ENCODE data around the gene UST. TPM values are rescaled to one million over a fixed set of nuclear protein-coding genes. Genes with fewer than 3 reads are reported as not detected.

Gene UST
- polyA plus RNA-seq, 1 donor from 2014 or later: 7.5 TPM

- no peaks in the 10 kb centered on the region for H3F3A ChIP-seq (ENCODE audit: insufficient read depth, low read length, poor library complexity, severe bottlenecking)
- no peak overlapping the region for H2AFZ ChIP-seq (ENCODE audit: low read depth, low read length)
- TF ChIP-seq REST (IDR thresholded peaks at IDR 0.05; ENCODE audit: borderline replicate concordance) (no peak), EP300 (conservative IDR thresholded peaks at IDR 0.05; ENCODE audit: poor library complexity, severe bottlenecking) (no peak), EZH2 (IDR thresholded peaks at IDR 0.05; ENCODE audit: borderline replicate concordance, insufficient read depth, low read length, poor library complexity, severe bottlenecking) (no peak), MXI1 (conservative IDR thresholded peaks at IDR 0.05; ENCODE audit: poor library complexity, severe bottlenecking) (no peak), TAF1 (IDR thresholded peaks at IDR 0.05; ENCODE audit: low read depth) (no peak), RAD21 (conservative IDR thresholded peaks at IDR 0.05) (no peak), POLR2AphosphoS5 (IDR thresholded peaks at IDR 0.05) (no peak), SMC3 (conservative IDR thresholded peaks at IDR 0.05; ENCODE audit: poor library complexity) (no peak)
- TF ChIP-seq, protein P1, sequence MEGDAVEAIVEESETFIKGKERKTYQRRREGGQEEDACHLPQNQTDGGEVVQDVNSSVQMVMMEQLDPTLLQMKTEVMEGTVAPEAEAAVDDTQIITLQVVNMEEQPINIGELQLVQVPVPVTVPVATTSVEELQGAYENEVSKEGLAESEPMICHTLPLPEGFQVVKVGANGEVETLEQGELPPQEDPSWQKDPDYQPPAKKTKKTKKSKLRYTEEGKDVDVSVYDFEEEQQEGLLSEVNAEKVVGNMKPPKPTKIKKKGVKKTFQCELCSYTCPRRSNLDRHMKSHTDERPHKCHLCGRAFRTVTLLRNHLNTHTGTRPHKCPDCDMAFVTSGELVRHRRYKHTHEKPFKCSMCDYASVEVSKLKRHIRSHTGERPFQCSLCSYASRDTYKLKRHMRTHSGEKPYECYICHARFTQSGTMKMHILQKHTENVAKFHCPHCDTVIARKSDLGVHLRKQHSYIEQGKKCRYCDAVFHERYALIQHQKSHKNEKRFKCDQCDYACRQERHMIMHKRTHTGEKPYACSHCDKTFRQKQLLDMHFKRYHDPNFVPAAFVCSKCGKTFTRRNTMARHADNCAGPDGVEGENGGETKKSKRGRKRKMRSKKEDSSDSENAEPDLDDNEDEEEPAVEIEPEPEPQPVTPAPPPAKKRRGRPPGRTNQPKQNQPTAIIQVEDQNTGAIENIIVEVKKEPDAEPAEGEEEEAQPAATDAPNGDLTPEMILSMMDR (IDR thresholded peaks at IDR 0.05; ENCODE audit: poor library complexity, severe bottlenecking): no peak
- H3K27ac ChIP-seq (ENCODE audit: low read length): no peak overlapping the region
- no peaks in the 10 kb centered on the region for H3K9me3 ChIP-seq (ENCODE audit: low read length)
- H3K4me2 ChIP-seq (ENCODE audit: low read length): no peak overlapping the region
- H3K36me3 ChIP-seq (ENCODE audit: insufficient read depth, low read length): no peaks in the 10 kb centered on the region
- no peak overlapping the region for H3K9ac ChIP-seq (ENCODE audit: low read length)
- no peaks in the 10 kb centered on the region for H4K20me1 ChIP-seq (ENCODE audit: insufficient read depth)
- H3K4me3 ChIP-seq (ENCODE audit: low read length): no peak overlapping the region
- peaks cover 31% of the 10 kb centered on the region for H3K27me3 ChIP-seq (ENCODE audit: insufficient read depth, low read depth, low read length)
- H3K79me2 ChIP-seq (replicated peaks; ENCODE audit: insufficient read depth, low read length): no peaks in the 10 kb centered on the region
- H3K9me2 ChIP-seq (ENCODE audit: insufficient read depth, low read length): no peaks in the 10 kb centered on the region
These were observed 2.8 kb downstream of the UST start for GRCh38 chr6:148749674-148750073.

GRCh38 chr6:148750838-148751792 lies 4.3 kb downstream of the UST start:
- Histone ChIP-seq H3K79me2 (replicated peaks; ENCODE audit: insufficient read depth, low read length) (no peaks in the 10 kb centered on the region), H3K9me3 (ENCODE audit: low read length) (no peaks in the 10 kb centered on the region), H2AFZ (ENCODE audit: low read depth, low read length) (no peak overlapping the region), H3F3A (ENCODE audit: insufficient read depth, low read length, poor library complexity, severe bottlenecking) (no peaks in the 10 kb centered on the region), H3K27ac (ENCODE audit: low read length) (no peak overlapping the region), H3K4me2 (ENCODE audit: low read length) (no peak overlapping the region), H3K36me3 (ENCODE audit: insufficient read depth, low read length) (no peaks in the 10 kb centered on the region), H3K4me3 (ENCODE audit: low read length) (no peak overlapping the region), H4K20me1 (ENCODE audit: insufficient read depth) (no peaks in the 10 kb centered on the region), H3K27me3 (ENCODE audit: insufficient read depth, low read depth, low read length) (peaks cover 24% of the 10 kb centered on the region), H3K9ac (ENCODE audit: low read length) (no peak overlapping the region), H3K9me2 (ENCODE audit: insufficient read depth, low read length) (no peaks in the 10 kb centered on the region)
- no peak for TF ChIP-seq EP300 (conservative IDR thresholded peaks at IDR 0.05; ENCODE audit: poor library complexity, severe bottlenecking)
- no peak for TF ChIP-seq TAF1 (IDR thresholded peaks at IDR 0.05; ENCODE audit: low read depth)
- TF ChIP-seq, protein P1 (IDR thresholded peaks at IDR 0.05; ENCODE audit: poor library complexity, severe bottlenecking): no peak
- no peak for TF ChIP-seq EZH2 (IDR thresholded peaks at IDR 0.05; ENCODE audit: borderline replicate concordance, insufficient read depth, low read length, poor library complexity, severe bottlenecking)
- TF ChIP-seq SMC3 (conservative IDR thresholded peaks at IDR 0.05; ENCODE audit: poor library complexity): no peak
- no peak for TF ChIP-seq MXI1 (conservative IDR thresholded peaks at IDR 0.05; ENCODE audit: poor library complexity, severe bottlenecking)
- no peak for TF ChIP-seq RAD21 (conservative IDR thresholded peaks at IDR 0.05)
- TF ChIP-seq REST (IDR thresholded peaks at IDR 0.05; ENCODE audit: borderline replicate concordance): no peak
- no peak for TF ChIP-seq POLR2AphosphoS5 (IDR thresholded peaks at IDR 0.05)
